Erythroblast (primary cell): ENCODE measurements around the gene CLSTN2.

Experiments used
- GATA1 ChIP-seq: IDR thresholded peaks from 2 replicates; pipeline ENCODE4 v1.6.1; 2011; ENCODE audit warnings: low read depth, mild to moderate bottlenecking, control low read depth, low read length, moderate library complexity
- POLR2A ChIP-seq: IDR thresholded peaks from 2 replicates; pipeline ENCODE4 v1.6.1; 2011; ENCODE audit warnings: mild to moderate bottlenecking, low read length

DNA sequence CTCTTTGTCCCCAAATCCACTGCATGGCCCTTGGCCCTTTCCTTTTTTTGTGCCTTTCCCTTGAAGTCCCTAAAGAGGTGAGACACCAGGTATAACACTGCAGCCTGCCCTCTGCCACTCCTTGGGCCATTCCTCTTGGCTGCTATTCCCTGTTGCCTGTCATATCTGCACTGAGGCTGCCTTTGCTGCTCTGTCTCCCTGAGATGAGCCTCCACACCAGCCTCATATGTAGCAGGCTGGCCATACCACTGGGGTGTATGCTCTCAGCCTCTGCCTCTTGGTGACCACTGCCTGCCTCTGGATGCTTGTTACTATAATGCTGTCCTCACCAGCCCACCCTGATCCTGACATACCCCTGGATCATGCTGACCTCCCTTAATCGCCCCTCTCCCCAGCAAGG, 252.0 kb downstream of the CLSTN2 start:
- TF ChIP-seq POLR2A (no peak), GATA1 (no peak)
